Measurements from ENCODE around the gene OR2T34.
A peak's percentile ranks its signal among the peaks of the same experiment; 100 is the strongest.
"Not testable (repeated sequence)": the region's sequence is repeated elsewhere in the genome, so short reads cannot be mapped to it uniquely, and the experiment has no call there.

Gene OR2T34, protein sequence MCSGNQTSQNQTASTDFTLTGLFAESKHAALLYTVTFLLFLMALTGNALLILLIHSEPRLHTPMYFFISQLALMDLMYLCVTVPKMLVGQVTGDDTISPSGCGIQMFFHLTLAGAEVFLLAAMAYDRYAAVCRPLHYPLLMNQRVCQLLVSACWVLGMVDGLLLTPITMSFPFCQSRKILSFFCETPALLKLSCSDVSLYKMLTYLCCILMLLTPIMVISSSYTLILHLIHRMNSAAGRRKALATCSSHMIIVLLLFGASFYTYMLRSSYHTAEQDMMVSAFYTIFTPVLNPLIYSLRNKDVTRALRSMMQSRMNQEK

DNA sequence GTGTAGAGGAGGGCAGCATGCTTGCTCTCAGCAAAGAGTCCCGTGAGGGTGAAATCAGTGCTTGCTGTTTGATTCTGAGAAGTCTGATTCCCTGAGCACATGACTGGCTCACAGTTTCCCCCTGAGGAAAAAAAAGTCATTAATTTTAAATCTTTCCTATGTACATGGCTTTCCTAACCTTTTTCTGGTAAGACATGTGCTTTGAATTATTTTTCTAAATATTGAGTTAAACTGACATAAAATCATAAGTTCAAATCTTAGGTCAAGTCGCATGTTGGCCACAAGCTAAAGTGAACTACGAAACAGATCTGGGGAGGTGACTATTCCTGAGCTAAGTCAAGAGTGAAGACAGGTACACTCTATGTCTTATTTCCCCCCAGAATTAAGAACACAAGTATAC lies at the start of gene OR2T34:
TSS of gene OR2T34 (minus strand) at position 101 of the 400 bp plus-strand sequence. CDS start at position 101, 0 bp downstream.
- not testable (repeated sequence) for DNase-seq

DNA sequence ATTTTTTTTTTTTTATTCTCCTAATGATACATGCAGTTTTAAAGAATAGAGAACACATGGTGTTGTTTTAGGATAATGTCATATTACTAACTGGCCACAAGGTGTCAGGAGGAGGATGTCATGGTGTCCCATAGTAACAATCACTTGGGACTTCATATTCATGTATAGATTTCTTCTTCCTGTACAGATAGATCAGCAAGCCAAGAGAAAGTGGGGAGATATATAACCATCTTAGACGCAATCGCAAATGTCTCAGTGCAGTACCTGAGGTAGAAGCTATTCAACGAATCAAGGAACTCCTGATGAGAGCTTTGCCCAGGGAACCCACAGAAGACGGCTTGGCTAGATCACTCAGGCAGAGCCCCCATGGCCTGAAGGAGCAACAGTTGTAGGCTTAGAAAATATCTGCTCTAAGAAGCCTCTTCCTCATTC lies 48.0 kb upstream of the OR2T34 start:
- DNase-seq: peak; percentile 4

DNA sequence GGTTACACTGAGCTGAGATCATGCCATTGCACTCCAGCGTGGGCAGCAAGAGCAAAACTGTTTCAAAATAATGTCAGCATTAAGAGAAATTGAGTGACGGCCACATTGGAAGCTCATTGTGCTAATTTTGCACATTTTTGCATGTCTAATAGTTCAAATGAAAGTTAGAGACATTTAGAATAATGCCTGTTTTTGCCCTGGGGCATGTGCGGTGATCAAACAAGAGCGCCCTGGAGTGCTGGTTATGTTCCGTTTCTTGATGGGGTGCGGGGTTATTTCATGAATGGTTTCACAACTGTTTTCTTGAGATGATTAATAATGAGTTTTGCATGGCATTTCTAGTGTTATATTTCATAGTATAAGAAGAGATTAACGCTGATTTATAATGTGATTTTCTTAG lies 47.2 kb upstream of the OR2T34 start:
- no peak for DNase-seq

DNA sequence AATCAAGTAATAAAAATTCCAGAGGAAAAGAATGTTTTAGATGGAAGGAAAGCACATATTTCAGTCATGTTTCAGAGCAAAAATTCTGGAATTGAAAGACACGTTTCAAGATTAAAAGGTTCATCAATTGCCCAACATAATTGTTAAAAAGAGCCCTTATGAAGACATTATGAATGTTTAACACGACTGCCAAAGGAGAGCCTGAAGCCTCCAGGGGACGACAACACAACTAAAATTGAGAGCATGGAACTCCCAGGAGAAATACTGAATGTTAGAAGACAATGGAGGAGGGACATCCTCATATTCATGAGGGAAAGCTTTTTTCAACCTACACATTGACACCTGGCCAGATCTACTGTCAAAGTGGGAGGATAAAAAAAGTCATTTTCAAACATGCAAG lies 44.3 kb upstream of the OR2T34 start:
- DNase-seq: peak; percentile 38

DNA sequence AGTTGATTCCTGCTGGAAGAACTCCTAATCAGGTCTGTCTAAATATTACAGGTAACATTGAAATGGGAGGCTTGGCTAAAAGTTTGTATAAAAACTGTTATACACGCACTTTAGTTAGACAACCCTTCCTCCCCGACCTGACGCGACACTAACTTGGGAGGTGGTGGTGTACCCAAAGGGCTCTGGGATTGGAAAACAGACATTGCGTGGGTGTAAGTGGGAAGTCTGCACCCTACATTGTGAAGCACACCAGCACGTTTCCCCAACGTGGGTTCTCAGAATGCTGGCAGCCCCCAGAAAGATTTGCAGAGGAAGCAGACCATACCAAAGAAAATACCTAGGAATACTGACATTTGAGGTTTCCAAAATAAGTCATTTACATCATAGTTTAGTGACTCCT lies 43.6 kb upstream of the OR2T34 start:
- no peak for DNase-seq

DNA sequence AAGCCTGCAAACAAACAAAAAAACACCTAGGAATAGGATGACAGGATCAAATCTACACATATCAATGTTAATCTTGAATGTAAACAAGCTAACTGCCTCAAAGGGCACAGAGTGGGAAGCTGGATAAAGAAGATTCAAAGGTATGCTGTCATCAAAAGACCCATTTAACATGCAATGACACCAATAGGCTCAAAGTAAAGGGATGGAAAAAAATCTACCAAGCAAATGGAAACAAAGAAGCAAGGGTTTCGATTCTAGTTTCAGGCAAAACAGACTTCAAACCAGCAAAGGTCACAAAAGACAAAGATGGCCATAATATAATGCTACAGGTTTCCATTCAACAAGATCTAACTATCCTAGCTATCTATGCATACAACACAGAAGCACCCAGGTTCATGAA lies 39.2 kb upstream of the OR2T34 start:
- no peak for DNase-seq

DNA sequence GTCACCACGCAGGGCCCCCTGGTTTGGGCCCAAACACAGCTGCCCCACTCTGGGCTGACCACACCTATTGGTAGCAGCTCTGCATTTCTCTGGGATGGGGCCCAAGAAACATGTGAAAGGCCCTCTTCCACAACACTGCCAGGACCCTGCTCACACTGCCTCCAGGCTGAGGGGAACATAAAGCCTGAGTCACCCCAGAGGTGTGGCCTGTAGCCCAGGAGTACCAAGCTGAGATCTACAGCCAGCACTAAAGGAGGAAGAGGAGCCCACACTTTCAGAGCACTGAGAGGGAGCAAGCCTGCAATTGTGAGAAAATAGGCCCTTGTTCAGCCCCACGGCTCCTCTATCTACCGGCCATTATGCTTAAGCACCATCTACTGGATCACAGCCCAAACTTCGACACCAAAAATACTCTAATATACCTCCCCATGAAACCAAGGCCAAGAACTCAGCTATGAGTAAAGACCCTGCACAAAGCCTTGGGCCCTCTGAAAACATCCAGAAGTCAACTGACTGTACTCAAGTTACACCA lies 37.4 kb upstream of the OR2T34 start:
- DNase-seq: no peak

DNA sequence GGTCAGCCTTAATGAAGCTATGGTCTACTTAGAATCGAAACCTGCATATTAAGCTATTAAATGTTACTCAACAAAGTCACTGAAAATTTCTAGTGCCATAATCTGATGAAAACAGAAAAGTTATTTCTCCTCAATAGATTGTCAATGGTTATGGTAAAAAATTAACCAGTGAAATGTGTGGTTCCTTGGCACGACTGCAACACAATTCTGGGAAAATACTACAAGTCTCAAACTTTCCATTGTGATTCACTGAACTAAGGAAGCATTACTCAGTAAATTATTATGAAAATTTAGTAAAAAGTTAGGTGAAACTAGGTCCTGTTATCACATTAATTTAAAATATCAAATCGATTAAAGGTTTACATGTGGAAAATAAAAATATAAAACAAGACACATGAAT lies 35.7 kb upstream of the OR2T34 start:
- DNase-seq: no peak

DNA sequence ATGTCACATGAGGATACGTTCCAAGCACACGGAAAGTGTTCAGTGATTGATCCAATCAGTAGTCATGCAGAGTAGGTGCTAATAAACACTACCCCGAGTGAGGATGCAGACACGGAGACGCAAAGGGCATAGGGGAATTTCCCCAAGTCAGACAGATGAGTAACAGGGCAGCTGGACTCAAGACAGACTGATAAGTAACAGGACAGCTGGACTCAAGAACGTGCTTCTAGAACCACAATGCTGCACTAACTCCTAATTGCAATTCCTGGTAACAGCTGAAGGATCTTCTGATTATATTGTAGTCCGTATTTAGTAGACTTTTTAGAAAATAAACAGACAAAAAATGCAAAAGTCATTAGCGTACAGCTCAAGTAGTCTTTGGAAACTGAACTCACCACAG lies 24.8 kb upstream of the OR2T34 start:
- DNase-seq: no peak

DNA sequence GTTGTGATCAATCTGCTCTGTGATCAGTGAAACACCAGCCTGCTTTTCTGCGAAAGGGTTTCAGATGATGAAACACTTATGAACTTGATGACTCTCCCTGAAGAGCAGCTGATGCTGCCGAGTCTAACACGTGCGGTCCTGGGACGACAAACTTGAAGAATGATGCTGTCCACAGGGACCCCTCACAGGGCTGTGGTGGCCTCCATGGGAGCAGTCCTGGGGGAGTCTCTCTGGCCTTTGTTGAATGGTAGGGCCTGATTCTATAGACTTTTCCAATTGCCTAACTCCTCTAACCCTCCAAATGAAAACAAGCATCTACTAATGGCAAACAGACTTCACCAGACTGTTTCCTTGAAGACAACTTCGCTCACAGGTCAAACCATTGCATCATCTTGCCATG lies 23.0 kb upstream of the OR2T34 start, which contains the start of gene OR2T10:
TSS of gene OR2T10 (minus strand) at position 112 of the 400 bp plus-strand sequence. CDS start 3,932 bp downstream, outside the sequence.
- DNase-seq: no peak

DNA sequence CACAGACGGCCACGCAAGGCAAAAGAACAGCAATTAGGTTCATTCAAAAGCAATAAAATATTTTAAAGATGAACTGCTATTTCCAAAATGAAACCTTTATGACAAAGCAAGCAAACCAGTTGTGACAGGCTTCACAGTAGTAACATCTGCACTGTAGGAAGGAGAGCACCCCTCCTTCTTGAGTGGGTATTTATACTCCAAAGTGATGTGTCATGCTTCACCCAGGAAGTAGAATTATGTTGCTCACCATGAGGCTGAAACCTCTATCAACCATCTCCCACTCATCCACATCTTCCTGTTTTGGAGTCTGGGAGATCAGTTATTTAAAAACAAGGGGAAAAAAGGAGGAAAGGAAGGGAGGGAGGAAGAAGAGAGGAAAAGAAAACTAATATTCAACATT lies 22.1 kb upstream of the OR2T34 start:
- no peak for DNase-seq

DNA sequence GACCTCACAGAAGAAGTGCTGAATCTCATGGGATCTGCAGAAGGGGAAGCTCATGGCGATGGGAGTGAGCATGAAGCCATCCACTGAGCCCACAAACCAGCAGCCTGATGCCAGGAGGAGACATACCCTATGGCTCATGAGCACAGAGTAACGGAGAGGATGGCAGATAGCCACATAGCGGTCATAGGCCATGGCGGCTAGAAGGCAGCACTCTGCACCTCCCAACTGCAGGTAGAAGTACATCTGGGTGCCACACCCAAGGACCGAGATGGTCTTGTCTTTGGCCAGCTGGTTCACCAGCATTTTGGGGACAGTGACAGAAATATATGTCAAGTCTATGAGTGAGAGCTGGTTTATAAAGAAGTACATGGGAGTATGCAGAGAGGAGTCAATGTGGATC lies 18.7 kb upstream of the OR2T34 start:
- DNase-seq: no peak

DNA sequence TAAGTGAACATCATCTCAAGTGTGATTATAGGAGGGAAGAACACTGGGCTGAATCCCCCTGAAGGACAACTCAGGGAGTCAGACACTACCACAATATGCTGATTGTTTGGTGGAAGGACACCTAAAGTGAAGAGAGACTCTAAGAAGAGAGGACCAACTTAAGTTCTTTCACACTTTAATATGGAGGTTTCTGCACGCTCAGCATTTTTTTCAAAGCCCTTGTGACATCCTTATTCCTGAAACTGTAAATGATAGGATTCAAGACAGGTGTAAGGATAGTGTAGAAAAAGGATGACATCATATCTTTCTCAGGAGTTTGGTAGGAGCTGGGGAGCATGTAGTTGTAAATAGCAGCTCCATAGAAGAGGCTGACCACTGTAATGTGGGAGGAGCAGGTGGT lies 18.1 kb upstream of the OR2T34 start:
- no peak for DNase-seq

DNA sequence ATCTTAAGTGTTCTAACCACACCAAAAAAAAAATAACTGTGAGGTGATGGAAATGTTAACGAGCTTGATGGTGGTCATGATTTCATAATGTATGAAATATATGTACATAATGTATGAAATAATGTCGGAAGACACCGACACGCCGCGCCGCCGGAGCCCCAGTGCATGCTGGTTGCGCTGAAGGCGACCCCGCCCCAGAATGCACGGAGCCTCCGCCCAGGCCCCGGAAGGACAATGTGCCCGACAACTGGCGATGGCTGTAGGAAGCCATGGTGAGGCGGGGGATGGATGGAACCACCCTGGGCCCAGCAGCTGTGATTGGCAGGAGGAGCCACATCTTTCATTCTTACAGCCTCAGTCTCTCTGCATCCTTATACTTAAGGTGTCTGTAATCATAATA lies 15.5 kb upstream of the OR2T34 start:
- no peak for DNase-seq

DNA sequence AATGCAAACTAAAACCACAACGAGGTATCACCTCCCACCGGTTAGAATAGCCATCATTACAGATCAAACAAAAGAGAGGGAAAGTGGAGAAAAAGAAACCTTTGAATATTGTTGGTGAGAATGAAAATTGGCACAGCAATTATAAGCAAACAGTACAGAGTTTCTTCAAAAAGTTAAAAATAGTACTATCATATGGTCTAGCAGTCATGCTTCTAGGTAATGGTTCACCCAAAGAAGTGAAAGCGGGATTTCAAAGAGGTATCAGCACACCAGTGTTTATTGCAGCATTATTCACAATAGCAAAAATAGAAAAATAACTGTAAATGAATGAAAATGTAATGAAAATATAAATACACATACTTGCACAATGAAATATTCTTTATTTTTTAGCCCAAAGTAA lies 14.8 kb upstream of the OR2T34 start:
- no peak for DNase-seq

DNA sequence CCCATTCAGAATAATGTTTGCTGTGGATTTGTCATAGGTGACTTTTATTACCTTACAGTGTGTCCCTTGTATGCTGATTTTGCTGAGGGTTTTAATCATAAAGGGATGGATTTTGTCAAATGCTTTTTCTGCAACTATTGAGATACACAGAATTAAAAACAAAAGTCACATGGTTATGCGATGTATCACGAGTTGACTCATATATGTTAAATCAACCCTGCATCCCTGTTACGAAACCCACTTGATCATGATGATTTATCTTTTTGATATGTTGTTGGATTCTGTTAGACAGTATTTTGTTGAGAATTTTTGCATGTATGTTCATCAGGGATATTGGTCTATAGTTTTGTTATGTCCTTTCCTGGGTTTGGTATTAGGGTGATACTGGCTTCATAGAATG lies 10.7 kb upstream of the OR2T34 start:
- no peak for DNase-seq

DNA sequence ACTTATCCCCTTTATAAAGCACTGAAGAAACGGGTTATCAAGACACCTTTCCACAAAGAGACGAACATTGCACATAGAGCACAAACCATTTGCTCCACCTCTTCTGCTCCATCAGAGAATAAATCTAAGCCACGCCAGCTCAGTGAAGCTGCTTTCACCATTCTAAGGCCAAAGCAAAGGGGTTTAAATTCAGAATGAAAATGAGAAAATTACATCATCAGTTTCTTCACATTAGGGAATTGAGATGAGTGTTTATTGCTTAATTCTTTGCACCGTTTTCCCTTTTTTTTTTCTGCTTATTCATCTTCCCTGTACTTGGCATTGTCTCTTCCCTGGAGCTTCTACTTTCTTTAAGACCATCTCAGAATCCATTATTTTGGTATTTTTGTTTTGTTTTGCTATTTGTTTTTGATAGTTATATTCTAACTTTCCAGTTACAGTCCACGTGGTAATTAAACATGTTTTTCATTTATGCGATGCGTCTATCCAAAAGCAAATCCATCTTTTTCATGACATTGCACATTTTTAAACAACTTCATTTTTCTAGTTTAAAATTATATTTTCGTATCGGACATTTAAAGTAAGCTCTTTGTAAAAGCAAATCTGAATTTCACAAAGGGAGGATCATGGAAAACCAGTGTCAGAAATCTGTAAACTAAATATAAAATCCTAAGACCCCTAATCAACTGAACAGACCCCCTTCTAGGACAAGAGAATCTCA lies 1.9 kb upstream of the OR2T34 start:
- DNase-seq: no peak

DNA sequence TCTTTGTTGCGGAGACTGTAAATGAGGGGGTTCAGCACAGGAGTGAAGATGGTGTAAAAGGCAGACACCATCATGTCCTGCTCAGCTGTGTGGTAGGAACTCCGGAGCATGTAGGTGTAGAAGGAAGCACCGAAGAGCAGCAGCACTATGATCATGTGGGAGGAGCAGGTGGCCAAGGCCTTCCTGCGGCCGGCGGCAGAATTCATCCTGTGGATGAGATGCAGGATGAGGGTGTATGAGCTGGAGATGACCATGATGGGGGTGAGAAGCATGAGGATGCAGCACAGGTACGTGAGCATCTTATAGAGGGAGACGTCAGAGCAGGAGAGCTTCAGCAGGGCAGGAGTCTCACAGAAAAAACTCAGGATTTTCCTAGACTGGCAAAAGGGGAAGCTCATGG lies 701 bp downstream of the OR2T34 start:
- DNase-seq: not testable (repeated sequence)

DNA sequence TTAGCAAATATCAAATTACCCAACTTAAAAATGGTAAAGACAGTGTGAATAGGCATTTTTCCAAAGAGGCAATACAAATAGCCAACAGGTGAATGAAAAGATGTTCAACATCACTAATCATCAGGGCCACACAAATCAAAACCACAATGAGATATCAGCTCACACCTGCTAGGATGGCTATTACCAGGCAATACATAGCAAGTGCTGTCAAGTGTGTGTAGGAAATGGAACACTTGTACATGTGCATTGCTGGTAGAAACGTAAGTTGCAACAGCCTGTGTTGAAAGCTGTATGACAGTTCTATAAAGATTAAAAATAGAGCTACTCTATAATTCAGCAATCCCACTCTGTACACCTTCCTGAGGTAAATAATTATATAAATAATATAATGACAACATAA lies 2.5 kb downstream of the OR2T34 start:
- not testable (repeated sequence) for DNase-seq

DNA sequence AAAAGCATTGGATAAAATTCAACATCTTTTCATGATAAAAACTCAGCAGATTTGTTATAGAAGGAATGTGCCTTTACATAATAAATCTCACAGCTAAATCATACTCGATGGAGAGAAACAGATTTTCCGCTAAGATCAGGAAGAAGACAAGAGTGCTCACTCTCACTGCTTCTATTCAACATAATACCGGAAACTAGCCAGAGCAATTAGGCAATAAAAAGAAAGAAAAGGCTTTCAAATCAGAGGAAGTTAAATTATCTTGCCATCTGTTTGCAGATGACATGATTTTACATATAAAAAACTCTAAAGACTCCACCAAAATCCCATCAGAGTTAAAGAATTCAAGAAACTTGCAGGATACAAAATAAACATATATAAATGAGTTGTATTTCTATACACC lies 3.7 kb downstream of the OR2T34 start:
- not testable (repeated sequence) for DNase-seq

DNA sequence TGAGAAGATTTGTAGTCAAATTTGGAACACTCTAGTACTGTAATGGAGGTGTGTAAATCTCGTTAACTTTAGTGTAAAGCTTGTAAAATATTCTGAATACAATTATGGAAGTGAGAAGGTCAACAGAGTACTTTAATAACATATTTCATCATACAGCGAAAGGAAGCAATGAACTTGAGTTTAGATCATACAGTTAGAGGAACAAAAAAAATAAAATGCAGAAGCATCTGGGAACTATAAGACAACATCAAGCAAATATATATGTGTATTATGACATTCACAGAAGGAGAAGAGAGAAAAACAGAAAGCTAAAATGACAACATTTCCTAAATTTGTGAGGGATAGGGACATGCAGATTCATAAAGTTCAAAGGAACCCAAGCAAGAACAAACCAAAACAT lies 5.5 kb downstream of the OR2T34 start:
- DNase-seq: not testable (repeated sequence)

DNA sequence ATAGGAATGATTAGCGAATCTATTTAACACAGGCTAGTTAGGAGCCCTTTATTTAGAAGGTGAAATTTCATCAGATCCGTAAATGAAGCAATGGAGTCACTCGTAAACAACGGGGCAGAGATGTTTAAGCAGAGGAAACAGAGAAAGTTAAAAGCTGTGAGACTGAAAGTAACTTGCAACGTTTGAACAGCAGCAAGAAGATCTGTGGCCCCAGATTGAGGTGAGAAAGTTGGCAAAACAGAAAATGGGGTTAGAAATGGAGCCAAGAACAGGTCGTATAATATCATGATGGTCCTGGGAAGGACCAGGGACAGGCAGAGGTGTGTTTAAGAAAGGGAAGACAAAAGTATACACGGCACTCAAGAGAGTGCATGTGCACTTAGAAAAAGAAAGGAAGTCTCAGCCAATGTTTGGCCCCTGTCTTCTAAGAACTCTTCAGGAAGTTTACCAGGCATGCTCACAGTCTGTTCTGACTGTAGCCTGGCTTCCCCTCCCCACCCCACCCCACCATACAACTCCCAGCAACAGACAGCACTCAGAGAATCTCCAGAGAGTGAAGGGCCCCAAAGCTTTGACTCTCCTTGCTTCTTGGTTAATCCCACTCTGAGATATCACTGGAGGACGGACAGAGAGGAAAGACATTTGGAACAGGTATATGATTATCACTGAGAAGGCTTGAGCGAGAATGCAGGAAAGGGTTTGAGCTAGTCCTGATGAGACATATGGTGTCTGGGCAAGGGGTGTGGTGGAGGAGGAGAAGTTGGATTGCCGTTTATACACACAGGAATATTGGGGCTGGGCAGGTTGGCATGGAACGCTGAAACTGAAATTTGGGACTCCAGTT lies 8.8 kb downstream of the OR2T34 start:
- DNase-seq: not testable (repeated sequence)

DNA sequence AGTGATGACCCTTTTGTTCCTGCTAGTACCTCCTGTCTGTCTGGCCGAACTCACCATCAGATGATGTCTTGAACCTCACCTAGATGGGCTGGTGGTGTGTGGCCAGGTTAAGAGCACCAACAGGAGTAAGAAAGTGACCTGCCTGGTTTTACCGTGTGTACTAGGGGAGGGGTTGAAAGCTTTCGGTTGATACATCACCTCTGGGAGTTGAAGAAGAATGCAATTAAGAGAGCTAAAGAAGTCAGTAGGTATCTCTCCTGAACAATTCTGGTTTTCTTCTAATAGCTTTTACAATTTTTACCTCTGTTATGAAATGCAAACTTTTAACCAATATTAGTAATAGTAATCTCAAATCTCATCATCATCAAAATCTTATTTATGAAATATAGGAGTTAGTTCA lies 11.9 kb downstream of the OR2T34 start, which contains the start of gene OR2T29:
TSS of gene OR2T29 (minus strand) at position 101 of the 400 bp plus-strand sequence. CDS start 3,281 bp downstream, outside the sequence.
- not testable (repeated sequence) for DNase-seq
